ENCODE data around the gene TEDDM1.

DNA sequence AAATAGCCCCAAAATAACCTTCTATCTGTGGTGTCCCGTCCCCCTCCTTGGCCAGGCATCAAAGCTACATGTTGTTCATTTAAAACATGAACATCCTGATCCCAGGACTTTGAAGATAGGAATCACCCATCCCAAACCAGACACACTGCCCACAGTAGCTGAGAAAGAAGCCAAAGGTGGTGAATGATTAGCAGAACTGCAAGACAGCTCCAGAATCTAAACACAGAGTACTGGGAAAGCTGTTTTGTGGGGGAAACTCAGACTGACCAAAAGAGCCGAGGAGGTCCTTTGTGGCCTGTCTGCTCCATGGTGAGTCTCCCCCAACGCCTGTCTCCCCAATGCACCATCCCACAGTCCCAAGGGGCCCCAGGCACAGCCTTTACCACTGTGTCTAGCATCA is 7.3 kb upstream of the TEDDM1 start:
- TF ChIP-seq NANOG (IDR thresholded peaks at IDR 0.05; ENCODE audit: borderline replicate concordance) (no peak), CREB1 (CRISPR knock-in tag; IDR thresholded peaks at IDR 0.05; ENCODE audit: low read depth) (no peak), POLR2AphosphoS5 (IDR thresholded peaks at IDR 0.05; ENCODE audit: low read depth) (no peak), EZH2 (IDR thresholded peaks at IDR 0.05; ENCODE audit: low read depth, unreplicated experiment) (no peak), EZH2phosphoT487 (IDR thresholded peaks at IDR 0.05; ENCODE audit: unreplicated experiment) (no peak)
- TF ChIP-seq, protein P1, sequence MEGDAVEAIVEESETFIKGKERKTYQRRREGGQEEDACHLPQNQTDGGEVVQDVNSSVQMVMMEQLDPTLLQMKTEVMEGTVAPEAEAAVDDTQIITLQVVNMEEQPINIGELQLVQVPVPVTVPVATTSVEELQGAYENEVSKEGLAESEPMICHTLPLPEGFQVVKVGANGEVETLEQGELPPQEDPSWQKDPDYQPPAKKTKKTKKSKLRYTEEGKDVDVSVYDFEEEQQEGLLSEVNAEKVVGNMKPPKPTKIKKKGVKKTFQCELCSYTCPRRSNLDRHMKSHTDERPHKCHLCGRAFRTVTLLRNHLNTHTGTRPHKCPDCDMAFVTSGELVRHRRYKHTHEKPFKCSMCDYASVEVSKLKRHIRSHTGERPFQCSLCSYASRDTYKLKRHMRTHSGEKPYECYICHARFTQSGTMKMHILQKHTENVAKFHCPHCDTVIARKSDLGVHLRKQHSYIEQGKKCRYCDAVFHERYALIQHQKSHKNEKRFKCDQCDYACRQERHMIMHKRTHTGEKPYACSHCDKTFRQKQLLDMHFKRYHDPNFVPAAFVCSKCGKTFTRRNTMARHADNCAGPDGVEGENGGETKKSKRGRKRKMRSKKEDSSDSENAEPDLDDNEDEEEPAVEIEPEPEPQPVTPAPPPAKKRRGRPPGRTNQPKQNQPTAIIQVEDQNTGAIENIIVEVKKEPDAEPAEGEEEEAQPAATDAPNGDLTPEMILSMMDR (conservative IDR thresholded peaks at IDR 0.05; ENCODE audit: low read depth in 2 of 2), result no peak
- TF ChIP-seq, protein P2, sequence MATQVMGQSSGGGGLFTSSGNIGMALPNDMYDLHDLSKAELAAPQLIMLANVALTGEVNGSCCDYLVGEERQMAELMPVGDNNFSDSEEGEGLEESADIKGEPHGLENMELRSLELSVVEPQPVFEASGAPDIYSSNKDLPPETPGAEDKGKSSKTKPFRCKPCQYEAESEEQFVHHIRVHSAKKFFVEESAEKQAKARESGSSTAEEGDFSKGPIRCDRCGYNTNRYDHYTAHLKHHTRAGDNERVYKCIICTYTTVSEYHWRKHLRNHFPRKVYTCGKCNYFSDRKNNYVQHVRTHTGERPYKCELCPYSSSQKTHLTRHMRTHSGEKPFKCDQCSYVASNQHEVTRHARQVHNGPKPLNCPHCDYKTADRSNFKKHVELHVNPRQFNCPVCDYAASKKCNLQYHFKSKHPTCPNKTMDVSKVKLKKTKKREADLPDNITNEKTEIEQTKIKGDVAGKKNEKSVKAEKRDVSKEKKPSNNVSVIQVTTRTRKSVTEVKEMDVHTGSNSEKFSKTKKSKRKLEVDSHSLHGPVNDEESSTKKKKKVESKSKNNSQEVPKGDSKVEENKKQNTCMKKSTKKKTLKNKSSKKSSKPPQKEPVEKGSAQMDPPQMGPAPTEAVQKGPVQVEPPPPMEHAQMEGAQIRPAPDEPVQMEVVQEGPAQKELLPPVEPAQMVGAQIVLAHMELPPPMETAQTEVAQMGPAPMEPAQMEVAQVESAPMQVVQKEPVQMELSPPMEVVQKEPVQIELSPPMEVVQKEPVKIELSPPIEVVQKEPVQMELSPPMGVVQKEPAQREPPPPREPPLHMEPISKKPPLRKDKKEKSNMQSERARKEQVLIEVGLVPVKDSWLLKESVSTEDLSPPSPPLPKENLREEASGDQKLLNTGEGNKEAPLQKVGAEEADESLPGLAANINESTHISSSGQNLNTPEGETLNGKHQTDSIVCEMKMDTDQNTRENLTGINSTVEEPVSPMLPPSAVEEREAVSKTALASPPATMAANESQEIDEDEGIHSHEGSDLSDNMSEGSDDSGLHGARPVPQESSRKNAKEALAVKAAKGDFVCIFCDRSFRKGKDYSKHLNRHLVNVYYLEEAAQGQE (IDR thresholded peaks at IDR 0.05; ENCODE audit: unreplicated experiment), result no peak

Data from GM23338 (cell line).